ENCODE measurements around the gene RILPL2. TPM values are rescaled to one million over a fixed set of nuclear protein-coding genes. Genes with fewer than 3 reads are reported as not detected.

Gene RILPL2
- total and polyA plus RNA-seq, 9 of the 15 experiments (the other 6 are each of a cell fraction or from before 2014, with no cell fraction given) = 0.61 to 5.8 (median 4.3) TPM

DNA sequence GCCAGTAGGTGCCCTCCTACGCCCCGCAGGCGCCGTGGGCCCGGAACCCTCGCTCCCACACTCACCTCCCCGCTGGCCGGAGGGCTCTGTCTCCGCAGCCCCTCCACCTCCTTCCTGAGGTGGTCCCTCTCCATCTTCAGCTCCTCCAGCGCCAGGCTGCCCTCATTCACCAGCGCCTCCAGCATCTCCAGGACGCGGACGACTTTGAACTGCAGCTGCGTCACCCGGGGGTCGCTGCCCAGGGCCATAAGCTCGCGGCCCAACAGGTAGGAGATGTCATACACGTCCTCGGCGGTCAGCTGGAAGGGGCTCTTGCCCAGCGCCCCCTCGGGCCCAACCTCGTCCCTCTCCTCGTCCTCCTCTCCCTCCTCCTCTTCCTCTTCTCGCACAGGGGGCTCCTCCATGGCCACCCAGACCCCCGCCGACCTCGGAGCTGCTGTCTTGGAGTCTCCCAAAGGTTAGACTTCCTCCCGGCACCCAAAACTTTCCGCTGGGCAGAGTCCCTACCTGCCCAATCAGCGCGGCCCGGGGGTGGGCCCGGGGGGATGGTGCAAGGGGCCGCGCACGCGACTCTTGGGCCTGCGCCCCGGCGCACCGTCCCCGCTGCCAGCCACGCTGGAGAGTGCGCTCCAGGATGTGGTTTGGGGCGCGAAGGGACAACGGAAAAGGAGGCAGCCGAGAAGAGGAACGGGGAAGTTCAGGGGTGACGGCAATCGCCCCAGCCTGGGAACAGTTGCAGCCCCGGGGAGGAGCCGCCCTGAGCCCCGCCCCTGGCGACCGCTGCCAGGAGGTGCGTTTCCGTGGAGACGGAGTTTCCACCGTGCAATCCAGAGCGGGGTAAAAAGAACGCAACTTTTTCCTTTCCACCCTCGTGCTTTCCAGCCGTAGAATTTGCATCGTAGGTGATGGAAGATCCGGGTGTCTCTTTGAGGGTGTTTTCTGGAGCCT lies at the start of gene RILPL2 (continued):
- TF ChIP-seq RBM14 (IDR thresholded peaks at IDR 0.05; ENCODE audit: borderline replicate concordance, insufficient read depth, low read depth, low read length) (no peak), CBFB (CRISPR knock-in tag; IDR thresholded peaks at IDR 0.05) (0 out of 2 replicates have a peak, but pooled peaks have one; percentile 47), ZBTB1 (CRISPR knock-in tag; IDR thresholded peaks at IDR 0.05; ENCODE audit: borderline replicate concordance, low read depth) (peak; percentile 22; the same call in 1 of the 2 replicates), ZNF444 (CRISPR knock-in tag; IDR thresholded peaks at IDR 0.05) (0 out of 2 replicates have a peak, but pooled peaks have one; percentile 36), OTX1 (CRISPR knock-in tag; IDR thresholded peaks at IDR 0.05) (peak; percentile 68; the same call in 1 of the 2 replicates)
- TF ChIP-seq, protein P1, sequence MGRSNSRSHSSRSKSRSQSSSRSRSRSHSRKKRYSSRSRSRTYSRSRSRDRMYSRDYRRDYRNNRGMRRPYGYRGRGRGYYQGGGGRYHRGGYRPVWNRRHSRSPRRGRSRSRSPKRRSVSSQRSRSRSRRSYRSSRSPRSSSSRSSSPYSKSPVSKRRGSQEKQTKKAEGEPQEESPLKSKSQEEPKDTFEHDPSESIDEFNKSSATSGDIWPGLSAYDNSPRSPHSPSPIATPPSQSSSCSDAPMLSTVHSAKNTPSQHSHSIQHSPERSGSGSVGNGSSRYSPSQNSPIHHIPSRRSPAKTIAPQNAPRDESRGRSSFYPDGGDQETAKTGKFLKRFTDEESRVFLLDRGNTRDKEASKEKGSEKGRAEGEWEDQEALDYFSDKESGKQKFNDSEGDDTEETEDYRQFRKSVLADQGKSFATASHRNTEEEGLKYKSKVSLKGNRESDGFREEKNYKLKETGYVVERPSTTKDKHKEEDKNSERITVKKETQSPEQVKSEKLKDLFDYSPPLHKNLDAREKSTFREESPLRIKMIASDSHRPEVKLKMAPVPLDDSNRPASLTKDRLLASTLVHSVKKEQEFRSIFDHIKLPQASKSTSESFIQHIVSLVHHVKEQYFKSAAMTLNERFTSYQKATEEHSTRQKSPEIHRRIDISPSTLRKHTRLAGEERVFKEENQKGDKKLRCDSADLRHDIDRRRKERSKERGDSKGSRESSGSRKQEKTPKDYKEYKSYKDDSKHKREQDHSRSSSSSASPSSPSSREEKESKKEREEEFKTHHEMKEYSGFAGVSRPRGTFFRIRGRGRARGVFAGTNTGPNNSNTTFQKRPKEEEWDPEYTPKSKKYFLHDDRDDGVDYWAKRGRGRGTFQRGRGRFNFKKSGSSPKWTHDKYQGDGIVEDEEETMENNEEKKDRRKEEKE (IDR thresholded peaks at IDR 0.05; ENCODE audit: borderline replicate concordance in 1 of 2, control insufficient read depth in 1 of 2, low read depth in 2 of 2, low read length in 1 of 2) = no peak
- TF ChIP-seq, protein P2, sequence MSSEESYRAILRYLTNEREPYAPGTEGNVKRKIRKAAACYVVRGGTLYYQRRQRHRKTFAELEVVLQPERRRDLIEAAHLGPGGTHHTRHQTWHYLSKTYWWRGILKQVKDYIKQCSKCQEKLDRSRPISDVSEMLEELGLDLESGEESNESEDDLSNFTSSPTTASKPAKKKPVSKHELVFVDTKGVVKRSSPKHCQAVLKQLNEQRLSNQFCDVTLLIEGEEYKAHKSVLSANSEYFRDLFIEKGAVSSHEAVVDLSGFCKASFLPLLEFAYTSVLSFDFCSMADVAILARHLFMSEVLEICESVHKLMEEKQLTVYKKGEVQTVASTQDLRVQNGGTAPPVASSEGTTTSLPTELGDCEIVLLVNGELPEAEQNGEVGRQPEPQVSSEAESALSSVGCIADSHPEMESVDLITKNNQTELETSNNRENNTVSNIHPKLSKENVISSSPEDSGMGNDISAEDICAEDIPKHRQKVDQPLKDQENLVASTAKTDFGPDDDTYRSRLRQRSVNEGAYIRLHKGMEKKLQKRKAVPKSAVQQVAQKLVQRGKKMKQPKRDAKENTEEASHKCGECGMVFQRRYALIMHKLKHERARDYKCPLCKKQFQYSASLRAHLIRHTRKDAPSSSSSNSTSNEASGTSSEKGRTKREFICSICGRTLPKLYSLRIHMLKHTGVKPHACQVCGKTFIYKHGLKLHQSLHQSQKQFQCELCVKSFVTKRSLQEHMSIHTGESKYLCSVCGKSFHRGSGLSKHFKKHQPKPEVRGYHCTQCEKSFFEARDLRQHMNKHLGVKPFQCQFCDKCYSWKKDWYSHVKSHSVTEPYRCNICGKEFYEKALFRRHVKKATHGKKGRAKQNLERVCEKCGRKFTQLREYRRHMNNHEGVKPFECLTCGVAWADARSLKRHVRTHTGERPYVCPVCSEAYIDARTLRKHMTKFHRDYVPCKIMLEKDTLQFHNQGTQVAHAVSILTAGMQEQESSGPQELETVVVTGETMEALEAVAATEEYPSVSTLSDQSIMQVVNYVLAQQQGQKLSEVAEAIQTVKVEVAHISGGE (CRISPR knock-in tag; IDR thresholded peaks at IDR 0.05) = peak in 2 of 3 experiments; percentile 42 to 85; a peak in 3 of 6 replicates

Data from K562 (cell line).